Measurements from ENCODE around the gene KRTAP26-1.

KRTAP26-1 gene

DNA sequence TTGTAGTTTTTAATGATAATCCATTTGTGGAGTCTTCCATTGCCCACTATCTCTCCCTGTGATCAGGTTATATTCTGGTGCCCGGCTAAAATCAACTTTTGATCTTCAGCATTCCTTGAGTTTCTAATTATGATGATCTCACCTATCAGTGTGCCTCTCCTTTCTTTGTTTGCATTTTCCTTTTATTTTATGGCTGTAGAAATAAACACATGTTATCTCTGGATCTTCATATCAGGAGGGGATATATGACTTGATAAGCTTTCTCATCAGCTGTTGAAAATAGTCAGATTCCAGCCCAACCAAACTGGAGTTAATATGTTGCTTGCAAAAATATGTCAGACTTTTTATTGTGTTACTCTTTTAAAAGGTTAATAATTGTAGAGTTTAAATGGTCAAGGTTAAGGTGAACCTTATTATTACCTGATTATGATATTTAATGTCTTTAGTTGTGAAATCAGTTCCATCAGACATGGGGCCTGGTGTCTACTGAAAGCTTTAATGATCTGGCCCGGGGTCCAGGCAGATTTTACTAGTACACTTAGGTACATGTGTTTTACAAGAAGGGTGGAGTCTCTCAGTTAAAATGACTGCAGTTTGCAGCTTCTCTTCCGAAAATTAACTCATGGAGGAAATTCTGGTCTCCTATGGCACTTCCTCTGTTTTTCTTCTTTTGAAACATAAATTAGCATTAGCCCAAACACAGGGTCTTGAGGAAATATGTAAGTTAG lies 50.1 kb downstream of the KRTAP26-1 start:
- DNase-seq = no peak

Measured in NCI-H510A treated with DMSO at 0.1 percent for 48 hours (cell line).